ENCODE measurements around the gene CPM. TPM values are rescaled to one million over a fixed set of nuclear protein-coding genes. Genes with fewer than 3 reads are reported as not detected.

The CPM gene
- total RNA-seq, 4 donors from 2014 or later: 11.7 to 45.4 (median 33.9) TPM

DNA sequence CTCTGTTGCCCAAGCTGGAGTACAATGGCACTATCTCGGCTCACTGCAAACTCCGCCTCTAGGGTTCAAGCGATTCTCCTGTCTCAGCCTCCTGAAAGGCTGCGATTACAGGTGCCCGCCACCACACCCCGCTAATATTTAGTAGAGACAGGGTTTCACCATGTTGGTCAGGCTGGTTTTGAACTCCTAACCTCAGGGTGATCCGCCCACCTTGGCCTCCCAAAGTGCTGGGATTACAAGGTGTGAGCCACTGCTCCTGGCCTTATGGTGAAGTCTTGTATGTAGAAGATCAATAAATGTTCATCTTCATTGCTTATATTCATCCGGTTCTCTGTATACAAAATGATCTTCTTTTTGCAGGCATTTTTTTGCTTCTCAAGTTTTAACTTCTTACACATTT, 77.2 kb downstream of the CPM start:
- TF ChIP-seq POLR2A (IDR thresholded peaks at IDR 0.05): no peak
- TF ChIP-seq, protein P1, sequence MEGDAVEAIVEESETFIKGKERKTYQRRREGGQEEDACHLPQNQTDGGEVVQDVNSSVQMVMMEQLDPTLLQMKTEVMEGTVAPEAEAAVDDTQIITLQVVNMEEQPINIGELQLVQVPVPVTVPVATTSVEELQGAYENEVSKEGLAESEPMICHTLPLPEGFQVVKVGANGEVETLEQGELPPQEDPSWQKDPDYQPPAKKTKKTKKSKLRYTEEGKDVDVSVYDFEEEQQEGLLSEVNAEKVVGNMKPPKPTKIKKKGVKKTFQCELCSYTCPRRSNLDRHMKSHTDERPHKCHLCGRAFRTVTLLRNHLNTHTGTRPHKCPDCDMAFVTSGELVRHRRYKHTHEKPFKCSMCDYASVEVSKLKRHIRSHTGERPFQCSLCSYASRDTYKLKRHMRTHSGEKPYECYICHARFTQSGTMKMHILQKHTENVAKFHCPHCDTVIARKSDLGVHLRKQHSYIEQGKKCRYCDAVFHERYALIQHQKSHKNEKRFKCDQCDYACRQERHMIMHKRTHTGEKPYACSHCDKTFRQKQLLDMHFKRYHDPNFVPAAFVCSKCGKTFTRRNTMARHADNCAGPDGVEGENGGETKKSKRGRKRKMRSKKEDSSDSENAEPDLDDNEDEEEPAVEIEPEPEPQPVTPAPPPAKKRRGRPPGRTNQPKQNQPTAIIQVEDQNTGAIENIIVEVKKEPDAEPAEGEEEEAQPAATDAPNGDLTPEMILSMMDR (IDR thresholded peaks at IDR 0.05): no peak
- DNase-seq: no peak
- no peaks in the 10 kb centered on the region for H3K4me1 ChIP-seq
- no peaks in the 10 kb centered on the region for H3K36me3 ChIP-seq
- no peaks in the 10 kb centered on the region for H3K9me3 ChIP-seq
- H3K27me3 ChIP-seq: no peaks in the 10 kb centered on the region
- H3K4me3 ChIP-seq: no peak overlapping the region
- H3K27ac ChIP-seq: no peak overlapping the region

DNA sequence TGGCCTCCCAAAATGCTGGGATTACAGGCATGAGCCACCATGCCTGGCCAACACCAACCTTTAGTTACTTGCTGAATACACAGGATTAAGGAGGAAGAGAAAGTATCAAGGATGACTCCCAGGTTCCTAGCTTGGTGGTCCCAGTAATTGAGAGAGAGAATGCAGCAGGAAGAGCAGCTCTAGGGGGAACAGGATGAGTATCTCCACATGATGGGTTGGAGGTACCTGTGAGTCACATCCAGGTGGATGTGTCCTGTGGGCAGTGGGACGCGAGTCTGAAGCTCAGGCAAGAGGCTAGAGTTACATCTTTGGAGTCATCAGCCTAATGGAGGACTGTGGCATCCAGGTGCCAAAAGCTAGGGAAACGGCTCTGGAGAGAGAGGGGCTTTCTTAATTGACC, 77.9 kb downstream of the CPM start:
- H3K4me3 ChIP-seq: no peak overlapping the region
- no peaks in the 10 kb centered on the region for H3K36me3 ChIP-seq
- H3K9me3 ChIP-seq: no peaks in the 10 kb centered on the region
- TF ChIP-seq, protein P1 (IDR thresholded peaks at IDR 0.05): no peak
- TF ChIP-seq POLR2A (IDR thresholded peaks at IDR 0.05): no peak
- no peaks in the 10 kb centered on the region for H3K4me1 ChIP-seq
- no peak overlapping the region for H3K27ac ChIP-seq
- H3K27me3 ChIP-seq: no peaks in the 10 kb centered on the region
- DNase-seq: no peak

DNA sequence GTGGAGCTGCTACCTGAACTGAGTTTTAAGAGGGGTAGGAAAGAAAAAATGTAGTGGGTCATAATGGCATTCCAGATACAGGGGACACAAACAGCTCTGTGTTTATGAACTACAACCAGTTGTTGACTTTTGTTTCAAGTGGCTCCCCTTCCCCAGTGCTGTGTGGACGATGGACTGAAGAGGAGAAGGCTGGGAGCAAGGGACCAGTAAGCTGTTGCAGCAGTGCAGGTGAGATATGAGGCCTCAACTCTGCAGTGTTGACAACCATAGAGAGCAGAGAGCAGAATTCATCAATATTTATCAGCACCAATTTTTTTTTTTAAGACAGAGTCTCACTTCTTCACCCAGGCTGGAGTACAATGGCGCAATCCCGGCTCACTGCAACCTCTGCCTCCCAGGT, 78.4 kb downstream of the CPM start:
- DNase-seq: no peak
- H3K36me3 ChIP-seq: no peaks in the 10 kb centered on the region
- no peak overlapping the region for H3K4me3 ChIP-seq

DNA sequence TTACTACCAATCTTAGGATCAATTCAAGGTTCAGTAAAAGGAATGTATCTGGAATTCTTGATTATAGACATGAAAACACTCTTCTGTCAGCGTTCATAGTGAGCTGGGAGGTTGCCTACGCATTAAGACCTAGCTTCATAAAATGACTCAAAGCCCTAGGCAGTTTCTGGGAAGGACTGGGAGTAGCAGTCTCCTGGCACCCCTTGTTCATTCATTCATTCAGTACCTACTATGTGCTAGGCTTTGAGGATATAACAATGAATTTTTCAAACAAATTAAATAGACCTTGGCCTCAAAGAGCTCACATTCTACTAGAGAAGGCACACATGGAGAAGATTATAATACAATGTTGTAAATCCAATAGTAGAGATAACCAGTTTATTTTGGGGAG, 78.9 kb downstream of the CPM start:
- H3K36me3 ChIP-seq: no peaks in the 10 kb centered on the region
- no peaks in the 10 kb centered on the region for H3K4me1 ChIP-seq
- H3K27ac ChIP-seq: no peak overlapping the region
- H3K9me3 ChIP-seq: no peaks in the 10 kb centered on the region
- no peak overlapping the region for H3K4me3 ChIP-seq
- no peak for DNase-seq
- H3K27me3 ChIP-seq: no peaks in the 10 kb centered on the region
- TF ChIP-seq, protein P1 (IDR thresholded peaks at IDR 0.05): no peak
- no peak for TF ChIP-seq POLR2A (IDR thresholded peaks at IDR 0.05)

More for the DNA sequence above, 78.4 kb downstream of the CPM start:
- H3K9me3 ChIP-seq: no peaks in the 10 kb centered on the region
- H3K27me3 ChIP-seq: no peaks in the 10 kb centered on the region
- no peak overlapping the region for H3K27ac ChIP-seq
- no peaks in the 10 kb centered on the region for H3K4me1 ChIP-seq
- TF ChIP-seq, protein P1 (IDR thresholded peaks at IDR 0.05): no peak
- TF ChIP-seq POLR2A (IDR thresholded peaks at IDR 0.05): no peak

DNA sequence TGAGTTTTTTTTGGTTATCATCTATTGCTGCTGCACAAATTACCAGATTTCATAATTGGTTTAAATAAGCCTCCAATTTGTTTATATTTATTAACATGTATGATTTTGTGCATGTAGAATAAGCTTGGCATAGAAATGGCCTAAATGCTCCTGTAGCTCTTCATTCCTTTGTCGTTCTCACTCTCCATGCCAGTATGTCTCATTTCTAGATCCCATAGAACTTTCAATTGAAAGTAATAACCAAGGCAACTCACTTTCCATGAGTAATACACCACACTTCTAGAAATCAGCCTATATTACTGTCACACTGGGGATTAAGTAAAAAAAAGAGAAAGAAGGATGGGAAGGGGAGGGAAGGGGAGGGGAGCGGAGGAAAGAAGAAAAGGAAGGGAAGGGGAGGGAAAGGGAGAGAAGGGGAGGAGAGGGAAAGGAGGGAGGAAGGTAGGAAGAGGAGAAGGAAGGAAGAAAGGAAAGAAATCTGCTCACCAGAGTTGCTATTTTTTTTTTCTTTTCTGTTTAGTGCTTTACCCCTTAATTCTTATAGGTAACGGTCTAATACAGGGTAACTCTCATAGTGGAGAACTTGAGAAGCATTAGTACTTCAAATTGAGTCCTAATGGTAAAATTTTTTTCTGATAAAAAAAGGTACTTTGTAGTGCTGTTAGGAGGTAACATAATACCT, 79.4 kb downstream of the CPM start:
- Histone ChIP-seq H3K4me3 (no peak overlapping the region), H3K36me3 (no peaks in the 10 kb centered on the region), H3K27ac (no peak overlapping the region), H3K4me1 (no peaks in the 10 kb centered on the region), H3K9me3 (no peaks in the 10 kb centered on the region), H3K27me3 (no peaks in the 10 kb centered on the region)
- TF ChIP-seq, protein P1 (IDR thresholded peaks at IDR 0.05): no peak
- no peak for TF ChIP-seq POLR2A (IDR thresholded peaks at IDR 0.05)
- DNase-seq: no peak

Measured in Peyer's patch (tissue), 4 donors.